Measurements from ENCODE around the gene RND3. TPM values are rescaled to one million over a fixed set of nuclear protein-coding genes. Genes with fewer than 3 reads are reported as not detected.

RND3 gene
- total and polyA plus RNA-seq, 12 donors: 15.4 to 74.3 (median 35.6) TPM

GRCh38 chr2:150442484-150442883, 45.0 kb downstream of the RND3 start:
- ATAC-seq: no peak
- H3K9me3 ChIP-seq: no peaks in the 10 kb centered on the region
- H3K27me3 ChIP-seq: no peaks in the 10 kb centered on the region
- no peaks in the 10 kb centered on the region for H3K36me3 ChIP-seq
- no peak for DNase-seq
- intact Hi-C loops (cut with DNase I): no loop called here
- TF ChIP-seq CTCF (IDR thresholded peaks at IDR 0.05): no peak
- WGBS, 2 donors: 94 to 100% methylated on average over 1 of the region's 1 CpG
- H3K27ac ChIP-seq: no peak overlapping the region
- H3K4me3 ChIP-seq: no peak overlapping the region
- no peaks in the 10 kb centered on the region for H3K4me1 ChIP-seq

- TF ChIP-seq CTCF (IDR thresholded peaks at IDR 0.05): no peak
- Histone ChIP-seq H3K27me3 (no peaks in the 10 kb centered on the region), H3K9me3 (no peaks in the 10 kb centered on the region), H3K4me1 (no peaks in the 10 kb centered on the region), H3K36me3 (no peaks in the 10 kb centered on the region), H3K27ac (no peak overlapping the region), H3K4me3 (no peak overlapping the region)
- DNase-seq (no peak), ATAC-seq (no peak)
- WGBS, 2 donors: 60 to 71% methylated on average over 2 of the region's 2 CpGs
- intact Hi-C loops (cut with DNase I): no loop called here
Measured at GRCh38 chr2:150441784-150442183, 45.7 kb downstream of the RND3 start.

GRCh38 chr2:150441226-150441625, 46.2 kb downstream of the RND3 start:
- DNase-seq (no peak), ATAC-seq (no peak)
- H3K4me3 ChIP-seq: no peak overlapping the region
- H3K27me3 ChIP-seq: no peaks in the 10 kb centered on the region
- no peaks in the 10 kb centered on the region for H3K36me3 ChIP-seq
- 73 to 81% methylated on average over 2 of the region's 2 CpGs for WGBS, 2 donors
- no peak overlapping the region for H3K27ac ChIP-seq
- H3K9me3 ChIP-seq: no peaks in the 10 kb centered on the region
- no peak for TF ChIP-seq CTCF (IDR thresholded peaks at IDR 0.05)
- intact Hi-C loops (cut with DNase I): no loop called here
- H3K4me1 ChIP-seq: no peaks in the 10 kb centered on the region

GRCh38 chr2:150438654-150439053, 48.8 kb downstream of the RND3 start:
- no peak for DNase-seq
- no peak overlapping the region for H3K4me3 ChIP-seq
- no peak for ATAC-seq
- H3K9me3 ChIP-seq: no peaks in the 10 kb centered on the region
- H3K4me1 ChIP-seq: no peaks in the 10 kb centered on the region
- no peak for TF ChIP-seq CTCF (IDR thresholded peaks at IDR 0.05)
- WGBS, 2 donors: 92% methylated on average over 2 of the region's 2 CpGs
- H3K27me3 ChIP-seq: no peaks in the 10 kb centered on the region
- no peaks in the 10 kb centered on the region for H3K36me3 ChIP-seq
- intact Hi-C loops (cut with DNase I): no loop called here
- H3K27ac ChIP-seq: no peak overlapping the region

GRCh38 chr2:150438041-150438440, 49.4 kb downstream of the RND3 start:
- intact Hi-C loops (cut with DNase I): no loop called here
- Histone ChIP-seq H3K36me3 (no peaks in the 10 kb centered on the region), H3K27ac (no peak overlapping the region), H3K27me3 (no peaks in the 10 kb centered on the region), H3K9me3 (no peaks in the 10 kb centered on the region), H3K4me3 (no peak overlapping the region), H3K4me1 (no peaks in the 10 kb centered on the region)
- DNase-seq: no peak
- ATAC-seq: no peak
- TF ChIP-seq CTCF (IDR thresholded peaks at IDR 0.05): no peak
- WGBS, 2 donors: 70 to 78% methylated on average over 2 of the region's 2 CpGs

Measured in heart right ventricle (tissue), 16 donors.